ENCODE results near the gene ANP32D. TPM values are rescaled to one million over a fixed set of nuclear protein-coding genes. Genes with fewer than 3 reads are reported as not detected.
A peak's percentile ranks its signal among the peaks of the same experiment; 100 is the strongest.
"Not testable (repeated sequence)": the region's sequence is repeated elsewhere in the genome, so short reads cannot be mapped to it uniquely, and the experiment has no call there.

Gene ANP32D
- total and polyA plus RNA-seq, 9 donors: 0.15 TPM; not detected in 8

DNA sequence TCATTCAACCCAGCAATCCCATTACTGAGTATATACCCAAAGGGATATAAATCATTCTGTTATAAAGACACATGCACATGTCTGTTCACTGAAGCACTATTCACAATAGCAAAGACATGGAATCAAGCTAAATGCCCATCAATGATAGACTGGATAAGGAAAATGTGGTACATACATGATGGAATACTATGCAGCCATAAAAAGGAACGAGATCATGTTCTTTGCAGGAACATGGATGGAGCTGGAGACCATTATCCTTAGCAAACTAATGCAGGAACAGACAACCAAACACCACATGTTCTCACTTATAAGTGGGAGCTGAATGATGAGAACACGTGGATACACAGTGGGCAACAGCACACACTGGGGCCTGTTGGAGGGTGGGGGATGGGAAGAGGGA, 19.4 kb upstream of the ANP32D start:
- not testable (repeated sequence) for H3K9me3 ChIP-seq (replicated peaks; ENCODE audit: control insufficient read depth, low read depth, low read length); H3K27ac ChIP-seq (ENCODE audit: low read length); H3K4me1 ChIP-seq (ENCODE audit: control insufficient read depth, insufficient read depth, low read length); H3K4me3 ChIP-seq (ENCODE audit: low read length); H3K36me3 ChIP-seq (ENCODE audit: control insufficient read depth, insufficient read depth, low read length); DNase-seq; H3K27me3 ChIP-seq (ENCODE audit: control insufficient read depth, insufficient read depth, low read length)
- WGBS (ENCODE audit: insufficient coverage): 100% methylated on average over 1 of the region's 2 CpGs

DNA sequence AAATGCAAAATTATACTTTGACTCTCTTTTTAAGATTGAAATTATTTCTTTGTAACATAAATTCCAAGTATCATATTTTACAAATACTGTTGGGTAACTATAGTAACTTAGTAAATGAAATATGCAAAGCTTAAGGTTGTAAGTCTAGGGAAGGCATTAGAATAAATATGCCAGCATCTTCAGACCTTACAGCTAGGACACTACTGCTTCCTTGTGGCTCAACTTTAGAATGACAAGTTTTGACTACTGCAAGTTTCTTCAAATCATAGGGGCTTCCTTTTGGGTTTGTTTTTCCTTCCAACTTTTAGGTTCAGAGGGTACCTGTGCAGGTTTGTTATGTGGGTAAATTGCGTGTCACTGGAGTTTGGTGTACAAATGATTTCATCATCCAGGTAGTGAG, 17.7 kb upstream of the ANP32D start:
- DNase-seq: peak; percentile 47
- H3K4me1 ChIP-seq (ENCODE audit: control insufficient read depth, insufficient read depth, low read length): no peaks in the 10 kb centered on the region
- no CpG with 5 or more reads among the region's 1 CpG for WGBS (ENCODE audit: insufficient coverage)
- H3K9me3 ChIP-seq (replicated peaks; ENCODE audit: control insufficient read depth, low read depth, low read length): no peaks in the 10 kb centered on the region
- no peak overlapping the region for H3K27ac ChIP-seq (ENCODE audit: low read length)
- H3K4me3 ChIP-seq (ENCODE audit: low read length): no peak overlapping the region
- H3K36me3 ChIP-seq (ENCODE audit: control insufficient read depth, insufficient read depth, low read length): no peaks in the 10 kb centered on the region
- H3K27me3 ChIP-seq (ENCODE audit: control insufficient read depth, insufficient read depth, low read length): no peaks in the 10 kb centered on the region

DNA sequence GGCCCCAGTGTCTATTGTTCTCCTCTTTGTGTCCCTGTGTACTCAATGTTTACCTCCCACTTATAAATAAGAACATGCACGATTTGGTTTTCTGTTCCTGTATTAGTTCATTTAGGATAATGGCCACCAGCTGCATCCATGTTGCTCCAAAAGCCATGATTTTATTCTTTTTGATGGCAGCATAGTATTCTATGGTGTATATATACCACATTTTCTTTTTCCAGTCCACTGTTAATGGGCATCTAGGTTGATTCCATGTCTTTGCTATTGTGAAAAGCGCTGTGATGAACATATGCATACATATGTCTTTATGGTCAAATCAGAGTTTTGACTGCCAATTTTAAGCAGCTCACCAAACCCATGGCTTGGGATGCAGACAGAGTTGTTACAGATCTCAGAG, 17.2 kb upstream of the ANP32D start:
- H3K27me3 ChIP-seq (ENCODE audit: control insufficient read depth, insufficient read depth, low read length): no peaks in the 10 kb centered on the region
- no peaks in the 10 kb centered on the region for H3K36me3 ChIP-seq (ENCODE audit: control insufficient read depth, insufficient read depth, low read length)
- DNase-seq: no peak
- H3K4me3 ChIP-seq (ENCODE audit: low read length): no peak overlapping the region
- H3K27ac ChIP-seq (ENCODE audit: low read length): no peak overlapping the region
- H3K4me1 ChIP-seq (ENCODE audit: control insufficient read depth, insufficient read depth, low read length): no peaks in the 10 kb centered on the region
- H3K9me3 ChIP-seq (replicated peaks; ENCODE audit: control insufficient read depth, low read depth, low read length): no peaks in the 10 kb centered on the region
- WGBS (ENCODE audit: insufficient coverage): no CpG with 5 or more reads among the region's 2 CpGs

DNA sequence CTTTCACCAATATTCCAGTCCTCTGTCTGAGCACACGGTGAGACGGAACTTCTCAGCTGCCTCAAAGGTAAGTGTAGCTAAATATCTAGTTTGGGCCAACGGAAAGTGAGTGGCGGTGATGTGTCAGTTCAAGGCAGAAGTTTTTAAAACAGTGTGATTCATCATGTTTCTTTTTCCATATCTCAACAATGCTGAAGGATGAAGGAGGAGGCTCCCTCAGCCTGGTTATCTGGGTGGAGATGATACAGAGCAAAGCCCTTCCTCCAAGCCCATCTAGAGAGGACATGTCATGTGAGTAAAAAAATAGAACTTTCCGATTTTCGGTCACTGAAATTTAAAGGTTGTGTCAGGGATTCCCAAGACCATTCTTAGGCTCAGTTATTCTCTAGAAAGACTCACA, 13.1 kb upstream of the ANP32D start:
- DNase-seq: no peak
- WGBS (ENCODE audit: insufficient coverage): no CpG with 5 or more reads among the region's 6 CpGs
- H3K27me3 ChIP-seq (ENCODE audit: control insufficient read depth, insufficient read depth, low read length): no peaks in the 10 kb centered on the region
- H3K9me3 ChIP-seq (replicated peaks; ENCODE audit: control insufficient read depth, low read depth, low read length): no peaks in the 10 kb centered on the region
- no peak overlapping the region for H3K4me3 ChIP-seq (ENCODE audit: low read length)
- H3K27ac ChIP-seq (ENCODE audit: low read length): no peak overlapping the region
- H3K4me1 ChIP-seq (ENCODE audit: control insufficient read depth, insufficient read depth, low read length): no peaks in the 10 kb centered on the region
- no peaks in the 10 kb centered on the region for H3K36me3 ChIP-seq (ENCODE audit: control insufficient read depth, insufficient read depth, low read length)

DNA sequence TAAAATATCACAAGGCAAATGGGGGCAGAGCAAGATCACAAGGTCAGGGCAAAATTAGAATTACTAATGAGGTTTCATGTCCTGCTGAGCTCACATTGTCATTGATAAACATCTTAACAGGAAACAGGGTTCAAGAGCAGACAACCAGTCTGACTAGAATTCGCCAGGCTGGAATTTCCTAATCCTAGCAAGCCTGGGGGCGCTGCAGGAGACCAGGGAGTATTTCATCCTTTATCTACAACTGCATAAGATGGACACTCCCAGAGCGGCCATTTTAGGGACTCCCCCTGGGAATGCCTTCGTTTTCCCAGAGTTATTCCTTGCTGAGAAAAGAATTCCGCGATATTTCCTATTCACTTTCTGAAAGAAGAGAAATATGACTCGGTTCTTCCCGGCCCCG, 3.3 kb upstream of the ANP32D start:
- H3K4me3 ChIP-seq (ENCODE audit: low read length); H3K27me3 ChIP-seq (ENCODE audit: control insufficient read depth, insufficient read depth, low read length); H3K36me3 ChIP-seq (ENCODE audit: control insufficient read depth, insufficient read depth, low read length); DNase-seq; H3K27ac ChIP-seq (ENCODE audit: low read length); H3K4me1 ChIP-seq (ENCODE audit: control insufficient read depth, insufficient read depth, low read length): not testable (repeated sequence)
- WGBS (ENCODE audit: insufficient coverage): 77% methylated on average over 3 of the region's 9 CpGs
- H3K9me3 ChIP-seq (replicated peaks; ENCODE audit: control insufficient read depth, low read depth, low read length): peaks cover 17% of the 10 kb centered on the region

DNA sequence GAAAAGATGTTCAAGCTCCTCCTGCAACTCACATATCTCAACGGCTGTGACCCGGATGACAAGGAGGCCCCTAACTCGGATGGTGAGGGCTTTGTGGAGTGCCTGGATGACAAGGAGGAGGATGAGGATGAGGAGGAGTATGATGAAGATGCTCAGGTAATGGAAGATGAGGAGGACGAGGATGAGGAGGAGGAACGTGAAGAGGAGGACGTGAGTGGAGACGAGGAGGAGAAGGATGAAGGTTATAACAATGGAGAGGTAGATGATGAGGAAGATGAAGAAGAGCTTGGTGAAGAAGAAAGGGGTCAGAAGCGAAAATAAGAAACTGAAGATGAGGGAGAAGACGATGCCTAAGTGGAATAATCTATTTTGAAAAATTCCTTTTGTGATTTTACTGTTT, 702 bp downstream of the ANP32D start:
- no peak overlapping the region for H3K4me3 ChIP-seq (ENCODE audit: low read length)
- no peaks in the 10 kb centered on the region for H3K36me3 ChIP-seq (ENCODE audit: control insufficient read depth, insufficient read depth, low read length)
- H3K27ac ChIP-seq (ENCODE audit: low read length): no peak overlapping the region
- no peak for DNase-seq
- 76% methylated on average over 7 of the region's 9 CpGs for WGBS (ENCODE audit: insufficient coverage)
- peaks cover 16% of the 10 kb centered on the region for H3K9me3 ChIP-seq (replicated peaks; ENCODE audit: control insufficient read depth, low read depth, low read length)
- no peaks in the 10 kb centered on the region for H3K4me1 ChIP-seq (ENCODE audit: control insufficient read depth, insufficient read depth, low read length)
- H3K27me3 ChIP-seq (ENCODE audit: control insufficient read depth, insufficient read depth, low read length): no peaks in the 10 kb centered on the region

DNA sequence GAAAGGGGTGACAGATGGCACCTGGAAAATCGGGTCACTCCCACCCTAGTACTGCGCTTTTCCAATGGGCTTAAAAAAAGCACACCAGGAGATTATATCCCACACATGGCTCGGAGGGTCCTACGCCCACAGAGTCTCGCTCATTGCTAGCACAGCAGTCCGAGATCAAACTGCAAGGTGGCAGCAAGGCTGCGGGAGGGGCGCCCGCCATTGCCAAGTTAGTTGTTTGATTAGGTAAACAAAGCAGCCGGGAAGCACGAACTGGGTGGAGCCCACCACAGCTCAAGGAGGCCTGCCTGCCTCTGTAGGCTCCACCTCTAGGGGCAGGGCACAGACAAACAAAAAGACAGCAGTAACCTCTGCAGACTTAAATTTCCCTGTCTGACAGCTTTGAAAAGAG, 2.1 kb downstream of the ANP32D start:
- H3K4me1 ChIP-seq (ENCODE audit: control insufficient read depth, insufficient read depth, low read length); H3K27ac ChIP-seq (ENCODE audit: low read length); H3K27me3 ChIP-seq (ENCODE audit: control insufficient read depth, insufficient read depth, low read length); DNase-seq; H3K36me3 ChIP-seq (ENCODE audit: control insufficient read depth, insufficient read depth, low read length); H3K9me3 ChIP-seq (replicated peaks; ENCODE audit: control insufficient read depth, low read depth, low read length); H3K4me3 ChIP-seq (ENCODE audit: low read length): not testable (repeated sequence)
- WGBS (ENCODE audit: insufficient coverage): 88% methylated on average over 6 of the region's 11 CpGs

DNA sequence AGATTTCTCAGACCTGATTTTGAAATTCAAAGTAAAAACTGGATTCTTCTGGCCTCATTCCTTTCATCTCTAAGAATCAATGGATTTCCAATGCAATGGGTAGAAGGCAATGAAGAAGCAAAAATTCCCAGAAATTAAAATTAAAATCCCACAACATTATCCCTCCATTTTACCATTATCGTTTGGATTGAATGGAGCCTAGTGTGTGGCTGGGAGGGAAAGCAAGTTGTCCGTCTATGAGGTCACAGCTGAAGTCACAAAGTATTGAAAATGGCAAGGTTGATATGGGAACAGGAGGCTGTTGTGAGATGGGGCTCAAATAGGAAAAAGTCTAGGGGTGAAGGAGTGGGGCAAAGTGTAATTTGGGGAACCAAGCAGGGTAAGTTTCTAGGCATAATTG, 9.8 kb downstream of the ANP32D start, which contains the start of gene C12orf54:
Gene C12orf54 (plus strand): TSS at position 301 of the 400 bp plus-strand sequence. CDS start 799 bp downstream, outside the sequence.
- Histone ChIP-seq H3K27ac (ENCODE audit: low read length) (no peak within 1 kb of the TSS), H3K36me3 (ENCODE audit: control insufficient read depth, insufficient read depth, low read length) (no peaks in the 10 kb centered on the region), H3K4me3 (ENCODE audit: low read length) (no peak within 1 kb of the TSS), H3K9me3 (replicated peaks; ENCODE audit: control insufficient read depth, low read depth, low read length) (no peaks in the 10 kb centered on the region), H3K4me1 (ENCODE audit: control insufficient read depth, insufficient read depth, low read length) (no peaks in the 10 kb centered on the region), H3K27me3 (ENCODE audit: control insufficient read depth, insufficient read depth, low read length) (no peaks in the 10 kb centered on the region)
- 0% methylated on average over 1 of the region's 2 CpGs for WGBS (ENCODE audit: insufficient coverage)
- DNase-seq: no peak

DNA sequence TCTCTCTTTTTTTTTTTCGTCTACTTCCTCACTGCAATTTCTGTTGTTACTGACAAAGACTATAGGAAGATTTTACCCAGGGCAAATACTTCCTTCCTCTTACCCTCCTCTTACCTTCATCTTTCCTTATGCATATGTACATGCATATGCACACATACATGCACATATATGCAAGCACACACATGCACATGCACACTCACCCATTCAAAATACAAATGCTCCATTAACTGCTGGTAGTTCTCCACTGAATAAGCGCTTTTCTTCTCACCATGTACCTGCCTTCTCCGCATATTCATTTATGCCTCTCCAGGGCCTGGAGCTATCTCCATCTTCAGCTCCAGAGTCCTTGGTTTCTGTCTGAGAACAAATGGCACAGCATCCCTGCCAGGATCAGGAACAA, 10.6 kb downstream of the ANP32D start:
- 97% methylated on average over 3 of the region's 3 CpGs for WGBS (ENCODE audit: insufficient coverage)

DNA sequence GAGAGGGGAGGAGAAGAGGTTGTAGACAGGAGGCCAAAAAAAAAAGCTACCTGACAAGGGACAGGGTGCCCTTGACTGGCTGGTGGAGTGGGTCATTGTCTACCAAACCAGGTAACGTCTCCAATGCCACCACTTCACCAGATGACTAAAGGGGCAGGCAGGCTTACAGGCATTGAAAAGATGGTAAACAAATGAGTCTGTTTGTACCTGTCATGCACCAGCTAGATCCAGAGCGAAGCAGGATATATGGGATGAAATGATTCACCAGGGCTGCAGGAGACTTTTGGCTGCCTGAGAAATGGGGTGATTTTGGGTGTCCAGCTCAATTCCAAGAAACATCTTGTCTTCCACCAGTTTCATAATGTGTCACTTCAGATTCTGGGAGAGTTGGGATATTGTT, 13.9 kb downstream of the ANP32D start:
- no peak for DNase-seq
- Histone ChIP-seq H3K27ac (ENCODE audit: low read length) (no peak overlapping the region), H3K9me3 (replicated peaks; ENCODE audit: control insufficient read depth, low read depth, low read length) (no peaks in the 10 kb centered on the region), H3K4me3 (ENCODE audit: low read length) (no peak overlapping the region), H3K4me1 (ENCODE audit: control insufficient read depth, insufficient read depth, low read length) (no peaks in the 10 kb centered on the region), H3K27me3 (ENCODE audit: control insufficient read depth, insufficient read depth, low read length) (no peaks in the 10 kb centered on the region), H3K36me3 (ENCODE audit: control insufficient read depth, insufficient read depth, low read length) (no peaks in the 10 kb centered on the region)
- WGBS (ENCODE audit: insufficient coverage): 83% methylated on average over 1 of the region's 2 CpGs

More for the DNA sequence above, 10.6 kb downstream of the ANP32D start:
- Histone ChIP-seq H3K9me3 (replicated peaks; ENCODE audit: control insufficient read depth, low read depth, low read length) (no peaks in the 10 kb centered on the region), H3K27ac (ENCODE audit: low read length) (no peak overlapping the region), H3K27me3 (ENCODE audit: control insufficient read depth, insufficient read depth, low read length) (no peaks in the 10 kb centered on the region), H3K4me1 (ENCODE audit: control insufficient read depth, insufficient read depth, low read length) (no peaks in the 10 kb centered on the region), H3K36me3 (ENCODE audit: control insufficient read depth, insufficient read depth, low read length) (no peaks in the 10 kb centered on the region), H3K4me3 (ENCODE audit: low read length) (no peak overlapping the region)
- DNase-seq: no peak

DNA sequence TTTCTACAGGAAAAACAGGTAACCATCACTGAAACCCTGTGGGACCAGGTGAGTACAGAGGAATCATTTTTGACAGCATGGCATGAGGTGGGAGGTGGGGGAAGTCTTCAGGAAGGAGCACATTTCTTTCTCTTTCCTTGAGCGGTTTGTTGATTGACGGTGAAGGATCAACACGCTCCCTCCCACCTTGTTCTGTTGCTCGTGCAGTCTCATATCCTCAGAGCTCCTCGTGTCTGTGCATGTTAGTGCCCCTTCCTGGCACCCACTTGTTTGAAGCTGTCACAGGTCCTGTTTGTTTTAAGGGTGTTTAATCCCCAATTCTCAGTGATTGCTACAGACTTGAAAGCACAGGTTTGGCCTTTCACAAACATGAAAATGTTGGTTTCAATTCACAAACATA, 14.3 kb downstream of the ANP32D start:
- Histone ChIP-seq H3K27ac (ENCODE audit: low read length) (no peak overlapping the region), H3K27me3 (ENCODE audit: control insufficient read depth, insufficient read depth, low read length) (no peaks in the 10 kb centered on the region), H3K36me3 (ENCODE audit: control insufficient read depth, insufficient read depth, low read length) (no peaks in the 10 kb centered on the region), H3K4me3 (ENCODE audit: low read length) (no peak overlapping the region), H3K9me3 (replicated peaks; ENCODE audit: control insufficient read depth, low read depth, low read length) (no peaks in the 10 kb centered on the region), H3K4me1 (ENCODE audit: control insufficient read depth, insufficient read depth, low read length) (no peaks in the 10 kb centered on the region)
- no peak for DNase-seq
- WGBS (ENCODE audit: insufficient coverage): 54% methylated on average over 4 of the region's 5 CpGs

Measured in muscle of leg (tissue), 11 donors.